ENCODE data around the gene HOXA6. TPM values are rescaled to one million over a fixed set of nuclear protein-coding genes. Genes with fewer than 3 reads are reported as not detected.

HOXA6 gene
- total RNA-seq, 1 experiment from 2014 or later: 12.7 TPM

DNA sequence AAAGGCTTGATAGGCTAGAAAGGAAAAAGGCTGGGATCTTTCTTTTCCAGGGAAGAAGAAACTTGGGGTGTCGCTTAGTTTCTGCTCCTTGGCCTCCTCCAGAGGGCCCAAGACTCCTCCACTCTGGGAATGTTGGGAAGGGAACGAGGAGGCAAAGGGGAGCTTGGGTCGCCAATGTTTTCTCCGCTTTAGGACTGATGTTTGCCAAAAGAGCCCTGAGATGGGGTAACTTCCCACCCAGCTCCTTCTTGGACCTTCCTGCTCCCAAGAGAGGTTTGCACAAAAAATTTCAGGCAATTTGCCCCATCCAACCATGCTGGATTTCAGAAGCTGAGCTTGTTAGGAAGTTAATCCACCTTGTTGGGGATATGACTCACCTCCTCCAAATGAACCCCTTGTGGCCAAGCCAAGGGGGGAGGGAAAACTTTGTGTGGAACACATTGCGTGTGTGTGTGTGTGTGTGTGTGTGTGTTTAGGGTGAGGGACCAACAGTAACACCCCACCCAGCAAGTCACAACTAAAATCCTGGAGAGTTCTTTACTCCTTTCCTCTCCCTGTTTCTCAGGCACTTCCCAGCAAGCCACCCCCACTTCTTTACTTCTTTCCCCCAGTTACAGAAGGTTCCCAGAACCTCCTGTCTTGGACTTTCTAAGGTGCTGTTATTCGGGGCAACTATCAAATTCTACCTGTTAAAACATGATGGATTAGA is 36.4 kb downstream of the HOXA6 start:
- no peaks in the 10 kb centered on the region for H3K9me2 ChIP-seq (ENCODE audit: insufficient read depth)
- peak overlapping the region; percentile 70 for H3K9ac ChIP-seq (ENCODE audit: low read length)
- DNase-seq (ENCODE audit: low read depth, low spot score) (no peak), ATAC-seq (no peak)
- RAD21 ChIA-PET (ENCODE audit: low non-redundant PET in 1 of 2, low total read pairs in 2 of 2, uncharacterized antibody in 2 of 2, unreplicated experiment in 2 of 2): no interaction called here
- H3K79me2 ChIP-seq (ENCODE audit: insufficient read depth, low read length): peaks cover 20% of the 10 kb centered on the region
- POLR2A ChIA-PET: interaction anchor here (1.0 kb wide), 1 partner anchor 15 kb away, joined by 4 read pairs; the partner anchor contains the start of gene HOXA1
- peak overlapping the region; percentile 98 for H3K4me2 ChIP-seq (ENCODE audit: low read length)
- CTCF ChIA-PET: no interaction called here
- intact Hi-C loops (cut with micrococcal nuclease): no loop called here
- H2AFZ ChIP-seq (ENCODE audit: low read depth, low read length, poor library complexity, severe bottlenecking): no peak overlapping the region
- no peaks in the 10 kb centered on the region for H3K36me3 ChIP-seq (ENCODE audit: control insufficient read depth in 1 of 2, insufficient read depth in 2 of 2, low read length in 2 of 2)
- no peaks in the 10 kb centered on the region for H3K9me3 ChIP-seq (ENCODE audit: control insufficient read depth in 1 of 2, insufficient read depth in 1 of 2, low read depth in 1 of 2, low read length in 2 of 2)
- TF ChIP-seq FOSL1 (IDR thresholded peaks at IDR 0.05; ENCODE audit: low read depth) (peak; percentile 69), JUND (IDR thresholded peaks at IDR 0.05) (peak; percentile 56; the same call in 1 of the 2 replicates), SP1 (IDR thresholded peaks at IDR 0.05; ENCODE audit: low read depth) (peak; percentile 42; the same call in 1 of the 2 replicates), YY1 (IDR thresholded peaks at IDR 0.05; ENCODE audit: extremely low read depth, insufficient replicate concordance, low read depth, low read length) (no peak), TCF7L2 (IDR thresholded peaks at IDR 0.05; ENCODE audit: borderline replicate concordance, extremely low read depth, insufficient read depth, insufficient read length) (peak; percentile 19)
- H3K4me1 ChIP-seq (ENCODE audit: control insufficient read depth in 1 of 2, insufficient read depth in 2 of 2, low read length in 2 of 2): peaks cover 44 to 50% of the 10 kb centered on the region in 2 experiments
- peak overlapping the region; percentile 28 for H3K27ac ChIP-seq (ENCODE audit: low read depth, low read length)
- H3K4me3 ChIP-seq (replicated peaks in 1 of 2; ENCODE audit: low read depth in 1 of 2, low read length in 2 of 2): peak overlapping the region in 1 of 2 experiments; percentile 74; a peak in 2 of 4 replicates
- BruUV-seq (replicated peaks): no TSS peak
- no peaks in the 10 kb centered on the region for H3K27me3 ChIP-seq (ENCODE audit: insufficient read depth, low read length)
- H4K20me1 ChIP-seq (ENCODE audit: insufficient read depth): no peaks in the 10 kb centered on the region

DNA sequence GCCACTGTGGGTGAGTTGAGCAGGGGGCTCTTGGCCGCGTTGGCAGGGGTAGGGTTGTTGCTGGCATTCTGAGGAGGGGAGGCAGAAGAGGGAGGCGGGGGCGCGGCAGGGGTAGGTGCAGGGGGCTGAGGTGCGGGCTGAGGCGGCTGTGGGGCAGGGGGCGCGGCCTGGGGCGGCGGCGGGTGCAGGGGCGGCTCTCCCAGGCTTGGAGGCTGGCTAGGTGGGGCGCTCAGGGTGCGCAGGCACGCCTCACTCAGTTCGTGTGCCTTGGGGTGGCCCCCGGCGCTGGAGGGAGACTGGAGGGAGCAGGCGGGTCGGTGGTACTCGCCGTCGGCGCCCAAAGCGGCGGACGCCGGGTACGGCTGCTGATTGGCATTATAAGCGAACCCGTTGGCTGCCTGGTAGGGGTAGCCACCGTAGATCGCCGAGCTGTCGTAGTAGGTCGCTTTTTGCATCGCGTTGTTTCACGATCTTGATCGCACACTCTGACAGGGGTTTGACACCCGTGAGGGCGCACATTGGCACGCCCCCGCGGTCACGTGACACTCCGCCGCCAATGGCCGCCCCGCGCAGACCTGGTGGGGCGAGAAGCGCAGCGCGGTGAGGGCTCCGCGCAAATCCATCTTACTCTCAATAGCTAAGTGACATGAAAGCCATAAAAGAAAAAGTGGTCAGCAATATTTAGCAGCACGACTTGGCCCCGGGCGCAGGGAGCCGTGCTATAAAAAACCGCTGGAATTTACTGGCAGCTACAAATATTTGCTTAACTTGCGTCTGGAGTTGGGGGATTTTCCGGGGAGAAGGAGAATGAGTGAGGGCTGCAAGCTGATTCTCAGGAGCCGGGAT is 37.2 kb downstream of the HOXA6 start:
- Histone ChIP-seq H3K9me2 (ENCODE audit: insufficient read depth) (no peaks in the 10 kb centered on the region), H2AFZ (ENCODE audit: low read depth, low read length, poor library complexity, severe bottlenecking) (no peak overlapping the region), H4K20me1 (ENCODE audit: insufficient read depth) (no peaks in the 10 kb centered on the region), H3K36me3 (ENCODE audit: control insufficient read depth in 1 of 2, insufficient read depth in 2 of 2, low read length in 2 of 2) (no peaks in the 10 kb centered on the region), H3K4me1 (ENCODE audit: control insufficient read depth in 1 of 2, insufficient read depth in 2 of 2, low read length in 2 of 2) (peaks cover 36 to 42% of the 10 kb centered on the region in 2 experiments), H3K9ac (ENCODE audit: low read length) (no peak overlapping the region), H3K27ac (ENCODE audit: low read depth, low read length) (peak overlapping the region; percentile 28), H3K27me3 (ENCODE audit: insufficient read depth, low read length) (no peaks in the 10 kb centered on the region), H3K9me3 (ENCODE audit: control insufficient read depth in 1 of 2, insufficient read depth in 1 of 2, low read depth in 1 of 2, low read length in 2 of 2) (no peaks in the 10 kb centered on the region), H3K79me2 (ENCODE audit: insufficient read depth, low read length) (peaks cover 20% of the 10 kb centered on the region), H3K4me2 (ENCODE audit: low read length) (peak overlapping the region; percentile 98), H3K4me3 (replicated peaks in 1 of 2; ENCODE audit: low read depth in 1 of 2, low read length in 2 of 2) (no peak overlapping the region; a peak in 1 of 4 replicates)
- no TSS peak for BruUV-seq (replicated peaks)
- ChIA-PET CTCF (no interaction called here), RAD21 (ENCODE audit: low non-redundant PET in 1 of 2, low total read pairs in 2 of 2, uncharacterized antibody in 2 of 2, unreplicated experiment in 2 of 2) (no interaction called here), POLR2A (interaction anchor here (1.0 kb wide), 1 partner anchor 14 kb away, joined by 4 read pairs; the partner anchor contains the start of gene HOXA1)
- no peak for DNase-seq (ENCODE audit: low read depth, low spot score)
- no peak for TF ChIP-seq SIN3A (IDR thresholded peaks at IDR 0.05; ENCODE audit: low read depth)
- no peak for TF ChIP-seq EZH2phosphoT487 (IDR thresholded peaks at IDR 0.05; ENCODE audit: borderline replicate concordance)
- TF ChIP-seq POLR2A (IDR thresholded peaks at IDR 0.05; ENCODE audit: borderline replicate concordance, extremely low read depth, insufficient read depth, insufficient read length): no peak
- TF ChIP-seq ELF1 (IDR thresholded peaks at IDR 0.05; ENCODE audit: borderline replicate concordance, low read depth): no peak
- TF ChIP-seq CEBPB (IDR thresholded peaks at IDR 0.05; ENCODE audit: low read depth): no peak
- intact Hi-C loops (cut with micrococcal nuclease): no loop called here
- no peak for ATAC-seq

Measured in HCT116 (cell line).